SK-N-SH treated with all-trans-retinoic acid at 6 μM for 48 hours (cell line): ENCODE measurements around the gene PCIF1.
A peak's percentile ranks its signal among the peaks of the same experiment; 100 is the strongest.

ENCODE experiments used
- ATAC-seq: fragments of 200-7000 bp; cut with Tn5 transposase; 3 replicates; pipeline ENCODE4 v1.9.1; 2020; ENCODE audit warnings: mild to moderate bottlenecking, moderate library complexity
- CSDC2 ChIP-seq: fragments of 250-450 bp; sonication (Bioruptor Pico); IDR thresholded peaks from 2 replicates; pipeline ENCODE4 v1.5.0; 2020; ENCODE audit warnings: mild to moderate bottlenecking, moderate library complexity
- ESRRG ChIP-seq: fragments of 250-450 bp; sonication (Bioruptor Pico); IDR thresholded peaks from 2 replicates; pipeline ENCODE4 v1.6.1; 2021; ENCODE audit warnings: mild to moderate bottlenecking
- GLIS3 ChIP-seq: fragments of 250-450 bp; sonication (Bioruptor Pico); IDR thresholded peaks from 2 replicates; pipeline ENCODE4 v1.5.0; 2020; ENCODE audit warnings: mild to moderate bottlenecking, moderate library complexity
- ISL1 ChIP-seq: fragments of 250-450 bp; sonication (Bioruptor Pico); IDR thresholded peaks from 2 replicates; pipeline ENCODE4 v2.1.2; 2022; ENCODE audit warnings: mild to moderate bottlenecking, moderate library complexity
- OSR1 ChIP-seq: fragments of 250-450 bp; sonication (Bioruptor Pico); IDR thresholded peaks from 2 replicates; pipeline ENCODE4 v1.8.0; 2022; ENCODE audit warnings: moderate library complexity, mild to moderate bottlenecking, inconsistent platforms
- PPARA ChIP-seq: fragments of 250-450 bp; sonication (Bioruptor Pico); IDR thresholded peaks from 2 replicates; pipeline ENCODE4 v1.5.0; 2020; ENCODE audit warnings: mild to moderate bottlenecking, borderline replicate concordance
- RARB ChIP-seq: fragments of 250-450 bp; sonication (Bioruptor Pico); IDR thresholded peaks from 2 replicates; pipeline ENCODE4 v1.8.0; 2021; ENCODE audit warnings: mild to moderate bottlenecking, moderate library complexity
- SNAI2 ChIP-seq: fragments of 250-450 bp; sonication (Bioruptor Pico); IDR thresholded peaks from 2 replicates; pipeline ENCODE4 v1.5.0; 2020; ENCODE audit warnings: mild to moderate bottlenecking, moderate library complexity
- TCF4 ChIP-seq: fragments of 250-450 bp; sonication (Bioruptor Pico); IDR thresholded peaks from 2 replicates; pipeline ENCODE4 v1.8.0; 2021; ENCODE audit warnings: mild to moderate bottlenecking, moderate library complexity, borderline replicate concordance
- TOX ChIP-seq: fragments of 250-450 bp; sonication (Bioruptor Pico); IDR thresholded peaks from 2 replicates; pipeline ENCODE4 v1.8.0; 2021; ENCODE audit warnings: mild to moderate bottlenecking, moderate library complexity, borderline replicate concordance
- ZC3H10 ChIP-seq: fragments of 250-450 bp; sonication (Bioruptor Pico); IDR thresholded peaks from 2 replicates; pipeline ENCODE4 v1.5.1; 2021; ENCODE audit warnings: mild to moderate bottlenecking, moderate library complexity
- ZFP3 ChIP-seq: fragments of 250-450 bp; sonication (Bioruptor Pico); IDR thresholded peaks from 2 replicates; pipeline ENCODE4 v1.5.0; 2020; ENCODE audit warnings: mild to moderate bottlenecking, moderate library complexity
- ZNF565 ChIP-seq: fragments of 450-650 bp; formaldehyde crosslinking; conservative IDR thresholded peaks from 2 replicates; pipeline ENCODE4 v1.5.0; 2020; ENCODE audit warnings: low read depth, mild to moderate bottlenecking, moderate library complexity
- ZNF70 ChIP-seq: fragments of 450-650 bp; formaldehyde crosslinking; IDR thresholded peaks from 2 replicates; pipeline ENCODE4 v1.5.0; 2020; ENCODE audit warnings: mild to moderate bottlenecking, moderate library complexity
- ZNF8 ChIP-seq: fragments of 450-650 bp; formaldehyde crosslinking; IDR thresholded peaks from 2 replicates; pipeline ENCODE4 v1.5.0; 2020; ENCODE audit warnings: mild to moderate bottlenecking, moderate library complexity
- TF ChIP-seq, protein P1 (sequence below): fragments of 250-450 bp; sonication (Bioruptor Pico); IDR thresholded peaks from 2 replicates; pipeline ENCODE4 v1.5.0; 2020; ENCODE audit warnings: mild to moderate bottlenecking, moderate library complexity
- TF ChIP-seq, protein P2 (sequence below): fragments of 250-450 bp; sonication (Bioruptor Pico); IDR thresholded peaks from 2 replicates; pipeline ENCODE4 v1.5.1; 2021; ENCODE audit warnings: mild to moderate bottlenecking, moderate library complexity
- TF ChIP-seq, protein P3 (sequence below): fragments of 250-450 bp; sonication (Bioruptor Pico); IDR thresholded peaks from 2 replicates; pipeline ENCODE4 v1.8.0; 2021; ENCODE audit warnings: low read depth, mild to moderate bottlenecking, moderate library complexity, borderline replicate concordance
- TF ChIP-seq, protein P4 (sequence below): fragments of 250-450 bp; sonication (Bioruptor Pico); IDR thresholded peaks from 2 replicates; pipeline ENCODE4 v1.5.1; 2020; ENCODE audit warnings: low read depth, mild to moderate bottlenecking, moderate library complexity

PCIF1 gene

DNA sequence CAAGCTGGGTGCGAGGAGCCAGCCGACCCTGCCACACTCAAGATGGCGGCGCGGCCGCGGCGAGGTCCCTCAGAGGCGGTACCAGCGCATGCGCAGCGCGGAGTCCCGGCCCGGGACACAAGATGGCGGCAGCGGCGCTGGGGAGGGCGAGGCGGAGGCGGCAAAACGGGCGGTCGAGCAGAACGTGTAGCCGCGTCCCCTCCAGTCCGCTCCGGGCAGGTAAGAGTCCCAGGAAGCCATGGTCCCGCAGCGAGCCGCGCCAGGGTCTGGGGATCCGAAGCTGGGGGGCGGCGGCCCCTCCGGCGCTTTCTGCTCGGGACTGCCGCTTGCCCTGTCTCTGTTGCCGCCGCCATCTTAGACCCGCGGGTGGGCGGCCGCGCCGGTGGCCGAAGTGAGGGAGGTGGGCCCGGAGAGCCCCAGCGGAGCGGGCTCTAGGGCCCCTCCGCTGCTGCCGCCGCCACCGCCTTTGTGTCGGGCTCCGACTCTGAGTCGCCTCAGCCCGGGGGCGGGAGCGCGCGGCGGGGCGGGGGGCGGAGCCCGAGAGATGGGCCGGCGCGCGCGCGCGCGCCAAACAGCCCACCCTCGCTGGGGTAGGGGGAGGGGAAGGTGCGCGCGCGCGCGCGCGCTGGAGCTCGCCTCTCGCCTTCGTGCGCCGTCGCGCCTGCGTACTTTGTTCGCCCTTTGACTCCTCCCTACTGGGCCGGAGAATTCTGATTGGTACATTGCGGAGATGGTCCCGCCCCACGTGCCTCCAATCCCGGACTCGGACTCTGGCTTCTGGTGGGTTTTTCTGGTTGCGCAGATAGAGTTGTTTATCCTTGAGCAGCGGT lies at the start of gene PCIF1:
PCIF1 (plus strand) TSS at position 98 of the 830 bp plus-strand sequence. CDS start 4,317 bp downstream, outside the sequence.
- ATAC-seq: peak; percentile 85
- TF ChIP-seq OSR1 (CRISPR knock-in tag): no peak
- no peak for TF ChIP-seq ESRRG (CRISPR knock-in tag)
- TF ChIP-seq, protein P1, sequence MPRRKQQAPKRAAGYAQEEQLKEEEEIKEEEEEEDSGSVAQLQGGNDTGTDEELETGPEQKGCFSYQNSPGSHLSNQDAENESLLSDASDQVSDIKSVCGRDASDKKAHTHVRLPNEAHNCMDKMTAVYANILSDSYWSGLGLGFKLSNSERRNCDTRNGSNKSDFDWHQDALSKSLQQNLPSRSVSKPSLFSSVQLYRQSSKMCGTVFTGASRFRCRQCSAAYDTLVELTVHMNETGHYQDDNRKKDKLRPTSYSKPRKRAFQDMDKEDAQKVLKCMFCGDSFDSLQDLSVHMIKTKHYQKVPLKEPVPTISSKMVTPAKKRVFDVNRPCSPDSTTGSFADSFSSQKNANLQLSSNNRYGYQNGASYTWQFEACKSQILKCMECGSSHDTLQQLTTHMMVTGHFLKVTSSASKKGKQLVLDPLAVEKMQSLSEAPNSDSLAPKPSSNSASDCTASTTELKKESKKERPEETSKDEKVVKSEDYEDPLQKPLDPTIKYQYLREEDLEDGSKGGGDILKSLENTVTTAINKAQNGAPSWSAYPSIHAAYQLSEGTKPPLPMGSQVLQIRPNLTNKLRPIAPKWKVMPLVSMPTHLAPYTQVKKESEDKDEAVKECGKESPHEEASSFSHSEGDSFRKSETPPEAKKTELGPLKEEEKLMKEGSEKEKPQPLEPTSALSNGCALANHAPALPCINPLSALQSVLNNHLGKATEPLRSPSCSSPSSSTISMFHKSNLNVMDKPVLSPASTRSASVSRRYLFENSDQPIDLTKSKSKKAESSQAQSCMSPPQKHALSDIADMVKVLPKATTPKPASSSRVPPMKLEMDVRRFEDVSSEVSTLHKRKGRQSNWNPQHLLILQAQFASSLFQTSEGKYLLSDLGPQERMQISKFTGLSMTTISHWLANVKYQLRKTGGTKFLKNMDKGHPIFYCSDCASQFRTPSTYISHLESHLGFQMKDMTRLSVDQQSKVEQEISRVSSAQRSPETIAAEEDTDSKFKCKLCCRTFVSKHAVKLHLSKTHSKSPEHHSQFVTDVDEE (CRISPR knock-in tag): peak; percentile 37
- 0 out of 2 replicates have a peak, but pooled peaks have one; percentile 39 for TF ChIP-seq ZNF70
- TF ChIP-seq GLIS3 (CRISPR knock-in tag): peak; percentile 93
- TF ChIP-seq, protein P2, sequence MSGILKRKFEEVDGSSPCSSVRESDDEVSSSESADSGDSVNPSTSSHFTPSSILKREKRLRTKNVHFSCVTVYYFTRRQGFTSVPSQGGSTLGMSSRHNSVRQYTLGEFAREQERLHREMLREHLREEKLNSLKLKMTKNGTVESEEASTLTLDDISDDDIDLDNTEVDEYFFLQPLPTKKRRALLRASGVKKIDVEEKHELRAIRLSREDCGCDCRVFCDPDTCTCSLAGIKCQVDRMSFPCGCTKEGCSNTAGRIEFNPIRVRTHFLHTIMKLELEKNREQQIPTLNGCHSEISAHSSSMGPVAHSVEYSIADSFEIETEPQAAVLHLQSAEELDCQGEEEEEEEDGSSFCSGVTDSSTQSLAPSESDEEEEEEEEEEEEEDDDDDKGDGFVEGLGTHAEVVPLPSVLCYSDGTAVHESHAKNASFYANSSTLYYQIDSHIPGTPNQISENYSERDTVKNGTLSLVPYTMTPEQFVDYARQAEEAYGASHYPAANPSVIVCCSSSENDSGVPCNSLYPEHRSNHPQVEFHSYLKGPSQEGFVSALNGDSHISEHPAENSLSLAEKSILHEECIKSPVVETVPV: no peak
- TF ChIP-seq PPARA (CRISPR knock-in tag): no peak
- 0 out of 2 replicates have a peak, but pooled peaks have one; percentile 11 for TF ChIP-seq ZNF565 (CRISPR knock-in tag)
- no peak for TF ChIP-seq ZC3H10
- TF ChIP-seq, protein P3, sequence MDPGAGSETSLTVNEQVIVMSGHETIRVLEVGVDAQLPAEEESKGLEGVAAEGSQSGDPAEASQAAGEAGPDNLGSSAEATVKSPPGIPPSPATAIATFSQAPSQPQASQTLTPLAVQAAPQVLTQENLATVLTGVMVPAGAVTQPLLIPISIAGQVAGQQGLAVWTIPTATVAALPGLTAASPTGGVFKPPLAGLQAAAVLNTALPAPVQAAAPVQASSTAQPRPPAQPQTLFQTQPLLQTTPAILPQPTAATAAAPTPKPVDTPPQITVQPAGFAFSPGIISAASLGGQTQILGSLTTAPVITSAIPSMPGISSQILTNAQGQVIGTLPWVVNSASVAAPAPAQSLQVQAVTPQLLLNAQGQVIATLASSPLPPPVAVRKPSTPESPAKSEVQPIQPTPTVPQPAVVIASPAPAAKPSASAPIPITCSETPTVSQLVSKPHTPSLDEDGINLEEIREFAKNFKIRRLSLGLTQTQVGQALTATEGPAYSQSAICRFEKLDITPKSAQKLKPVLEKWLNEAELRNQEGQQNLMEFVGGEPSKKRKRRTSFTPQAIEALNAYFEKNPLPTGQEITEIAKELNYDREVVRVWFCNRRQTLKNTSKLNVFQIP (CRISPR knock-in tag): no peak
- no peak for TF ChIP-seq TCF4
- 0 out of 2 replicates have a peak, but pooled peaks have one; percentile 23 for TF ChIP-seq RARB
- peak; percentile 79 for TF ChIP-seq ZFP3 (CRISPR knock-in tag)
- no peak for TF ChIP-seq SNAI2 (CRISPR knock-in tag)
- peak; percentile 48; the same call in 1 of the 2 replicates for TF ChIP-seq CSDC2 (CRISPR knock-in tag)

DNA sequence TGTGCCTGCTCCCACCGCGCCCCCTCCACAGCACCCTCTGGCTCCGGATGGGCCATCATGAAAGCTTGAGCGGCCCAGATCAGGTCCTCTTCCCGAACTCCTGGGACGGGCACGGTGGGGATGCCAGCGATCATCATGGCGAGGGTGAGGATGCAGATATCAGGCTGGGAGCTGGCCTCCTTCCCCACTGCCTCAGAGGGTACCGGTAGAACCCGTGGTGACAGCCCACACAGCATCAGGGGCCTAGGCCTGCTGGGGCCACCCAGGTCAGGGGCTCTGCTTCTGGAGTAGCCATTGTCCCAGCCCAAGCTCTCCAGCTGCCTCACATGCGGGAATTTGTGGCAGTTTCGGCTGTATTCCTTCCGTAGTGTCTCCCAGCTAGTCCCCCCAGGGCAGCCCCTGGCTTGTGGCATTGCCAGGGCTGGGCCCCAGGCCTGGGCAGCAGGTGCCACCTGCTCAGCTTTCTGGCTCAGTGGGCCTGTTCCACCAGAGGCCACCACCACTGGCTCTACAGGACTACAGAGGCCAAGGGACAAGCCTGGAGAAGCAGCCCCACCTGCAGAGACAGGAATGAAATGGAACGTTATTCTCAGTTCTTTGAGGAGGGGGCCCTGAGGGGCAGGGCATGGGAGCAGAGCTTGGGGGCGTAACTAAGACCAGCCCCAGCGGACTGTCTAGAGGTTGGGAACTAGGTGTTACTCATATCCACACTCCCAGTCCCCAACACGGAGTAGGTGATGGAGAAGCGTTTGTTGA lies 47.7 kb upstream of the PCIF1 start:
- no peak for ATAC-seq
- TF ChIP-seq GLIS3 (CRISPR knock-in tag) (no peak), TOX (CRISPR knock-in tag) (no peak)
- TF ChIP-seq, all 23 proteins: peak for 0

DNA sequence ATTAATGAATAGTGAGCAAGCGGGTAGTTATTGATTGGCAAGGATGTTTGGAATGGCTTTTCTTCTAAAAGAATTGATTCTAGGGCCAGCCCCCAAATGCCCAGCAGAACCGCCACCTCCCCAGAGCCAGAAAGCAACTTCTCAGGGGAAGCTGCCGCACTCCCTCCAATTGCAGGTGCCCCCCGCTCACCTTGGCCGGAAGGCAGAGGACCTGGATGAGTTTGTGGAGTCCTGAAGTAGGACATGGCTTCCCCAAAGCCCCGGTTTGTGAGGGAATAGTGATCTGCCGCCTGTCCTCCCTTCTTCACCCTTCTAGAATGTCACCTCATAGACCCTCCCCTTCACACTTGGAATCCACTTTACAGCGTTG lies 47.2 kb upstream of the PCIF1 start, which contains the start of gene SPATA25:
SPATA25 (minus strand) TSS at position 277 of the 370 bp plus-strand sequence; CDS start at position 245, 32 bp downstream.
- TF ChIP-seq TCF4 (no peak), ZNF8 (CRISPR knock-in tag) (no peak), ISL1 (CRISPR knock-in tag) (no peak), ZC3H10 (no peak), ZFP3 (CRISPR knock-in tag) (no peak), RARB (no peak)
- TF ChIP-seq, protein P3 (CRISPR knock-in tag): no peak
- no peak for ATAC-seq

DNA sequence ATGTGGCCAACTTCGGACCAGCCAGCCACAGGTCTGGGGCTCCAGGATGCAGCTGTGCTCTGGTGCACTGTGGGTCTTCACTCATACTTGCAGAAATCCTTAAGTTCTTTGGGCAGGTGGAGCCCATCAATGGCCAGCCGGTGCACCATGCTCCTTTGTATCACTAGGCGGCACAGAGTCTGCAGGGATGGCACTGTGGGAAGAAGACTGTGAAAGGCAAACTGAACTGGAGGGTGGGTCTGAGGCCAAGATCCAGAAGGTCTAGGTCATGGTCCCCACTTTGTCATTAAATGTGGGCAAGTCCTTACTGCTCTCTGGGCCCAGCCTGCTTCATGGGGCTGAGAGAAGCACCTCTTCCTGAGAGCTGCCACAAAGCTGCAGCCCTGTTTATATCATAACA lies 45.8 kb upstream of the PCIF1 start:
- ATAC-seq: no peak
- TF ChIP-seq, protein P4, sequence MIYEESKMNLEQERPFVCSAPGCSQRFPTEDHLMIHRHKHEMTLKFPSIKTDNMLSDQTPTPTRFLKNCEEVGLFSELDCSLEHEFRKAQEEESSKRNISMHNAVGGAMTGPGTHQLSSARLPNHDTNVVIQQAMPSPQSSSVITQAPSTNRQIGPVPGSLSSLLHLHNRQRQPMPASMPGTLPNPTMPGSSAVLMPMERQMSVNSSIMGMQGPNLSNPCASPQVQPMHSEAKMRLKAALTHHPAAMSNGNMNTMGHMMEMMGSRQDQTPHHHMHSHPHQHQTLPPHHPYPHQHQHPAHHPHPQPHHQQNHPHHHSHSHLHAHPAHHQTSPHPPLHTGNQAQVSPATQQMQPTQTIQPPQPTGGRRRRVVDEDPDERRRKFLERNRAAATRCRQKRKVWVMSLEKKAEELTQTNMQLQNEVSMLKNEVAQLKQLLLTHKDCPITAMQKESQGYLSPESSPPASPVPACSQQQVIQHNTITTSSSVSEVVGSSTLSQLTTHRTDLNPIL (CRISPR knock-in tag): no peak
- TF ChIP-seq TCF4: no peak
- TF ChIP-seq, protein P1 (CRISPR knock-in tag): no peak
- no peak for TF ChIP-seq CSDC2 (CRISPR knock-in tag)
- TF ChIP-seq OSR1 (CRISPR knock-in tag): no peak
- no peak for TF ChIP-seq SNAI2 (CRISPR knock-in tag)
- TF ChIP-seq ESRRG (CRISPR knock-in tag): no peak
- TF ChIP-seq ISL1 (CRISPR knock-in tag): no peak
- no peak for TF ChIP-seq GLIS3 (CRISPR knock-in tag)
- no peak for TF ChIP-seq ZNF8 (CRISPR knock-in tag)
- no peak for TF ChIP-seq ZNF70
